SK-N-SH (cell line): Measurements from ENCODE around the gene MOK.

Experiments
- CTCF ChIP-seq: fragments of 200-600 bp; sonication (generic); IDR thresholded peaks from 2 replicates; pipeline ENCODE4 v1.6.1; 2017; ENCODE audit warnings: antibody characterized with exemption, mild to moderate bottlenecking, moderate library complexity
- EZH2phosphoT487 ChIP-seq: fragments of 200-600 bp; sonication (generic); IDR thresholded peaks from 2 replicates; pipeline ENCODE4 v1.6.1; 2017; ENCODE audit warnings: low read depth, mixed run types, mild to moderate bottlenecking, antibody characterized with exemption, moderate library complexity, borderline replicate concordance
- GABPA ChIP-seq: IDR thresholded peaks from 2 replicates; pipeline ENCODE4 v1.4.0; 2012; ENCODE audit warnings: low read depth, mild to moderate bottlenecking

DNA sequence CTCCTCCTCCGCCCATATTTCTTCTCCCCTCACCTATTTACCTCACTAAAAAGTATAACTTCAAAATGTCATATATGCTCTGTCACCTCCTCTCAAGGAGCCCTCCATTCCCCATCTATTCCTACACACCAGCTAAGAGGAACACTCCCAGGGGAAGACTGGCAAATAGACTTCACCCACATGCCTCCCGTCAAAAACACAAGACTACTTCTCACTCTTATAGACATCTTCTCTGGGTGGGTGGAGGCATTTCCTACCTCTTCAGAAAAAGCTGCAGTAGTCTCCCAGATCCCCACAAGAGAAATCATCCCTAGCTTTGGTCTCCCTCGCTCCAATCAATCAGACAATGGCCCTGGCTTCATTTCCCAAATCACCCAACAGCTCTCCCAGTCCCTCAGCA lies 66.2 kb downstream of the MOK start:
- TF ChIP-seq EZH2phosphoT487, result no peak
- TF ChIP-seq CTCF, result no peak
- TF ChIP-seq GABPA, result no peak
